Gastrocnemius medialis (tissue), 4 donors: Measurements from ENCODE around the gene F8.
"Not testable (repeated sequence)": the region's sequence is repeated elsewhere in the genome, so short reads cannot be mapped to it uniquely, and the experiment has no call there.

ENCODE experiments used
- CTCF ChIP-seq, 5 experiments: fragments of 450-650 bp in 3 of 5; fragments of 200-600 bp in 2 of 5; sonication (generic) in 2 of 5; IDR thresholded peaks in 4 of 5; conservative IDR thresholded peaks in 1 of 5; 1 replicate in 4 of 5; 2 replicates in 1 of 5; pipeline ENCODE4 v1.5.1; 2016 to 2019; ENCODE audit warnings: antibody characterized with exemption in 5 of 5, mild to moderate bottlenecking in 3 of 5, moderate library complexity in 3 of 5
- POLR2A ChIP-seq, 2 donors: fragments of 450-650 bp; IDR thresholded peaks; one replicate each; pipeline ENCODE4 v1.6.1; 2017; ENCODE audit warnings: antibody characterized with exemption in 2 of 2, mild to moderate bottlenecking in 2 of 2, moderate library complexity in 2 of 2

GRCh38 chrX:154885057-154885456 is 137.5 kb downstream of the F8 start:
- not testable (repeated sequence) for TF ChIP-seq POLR2A (IDR thresholded peaks at IDR 0.05); CTCF (IDR thresholded peaks at IDR 0.05 in 4 of 5, conservative IDR thresholded peaks at IDR 0.05 in 1 of 5)
